OCI-LY1 (cell line): ENCODE measurements around the gene GASK1A.

Experiments
- CTCF ChIP-seq: fragments of 200-600 bp; sonication (generic), shearing (Covaris generic); IDR thresholded peaks from 2 replicates; pipeline ENCODE4 v1.5.1; 2017; ENCODE audit warnings: mild to moderate bottlenecking, antibody characterized with exemption, low read length, moderate library complexity, mixed read lengths
- EZH2 ChIP-seq: fragments of 200-600 bp; sonication (generic), shearing (Covaris generic); IDR thresholded peaks from 2 replicates; pipeline ENCODE4 v1.8.0; 2017; ENCODE audit warnings: borderline replicate concordance, mixed run types, mild to moderate bottlenecking, antibody characterized with exemption, low read length, moderate library complexity, mixed read lengths

- TF ChIP-seq CTCF (no peak), EZH2 (no peak)
Measured at GRCh38 chr3:43017004-43017403, 37.9 kb downstream of the GASK1A start.
